GM18508 (cell line): ENCODE results near the gene EIF3J.
A peak's percentile ranks its signal among the peaks of the same experiment; 100 is the strongest.
"Not testable (repeated sequence)": the region's sequence is repeated elsewhere in the genome, so short reads cannot be mapped to it uniquely, and the experiment has no call there.

ENCODE experiments used
- ATAC-seq: cut with Tn5 transposase; IDR thresholded peaks from one replicate; pipeline ENCODE4 v1.9.1; 2021; ENCODE audit warnings: moderate number of reproducible peaks; ENCODE audit not compliant: insufficient read depth, unreplicated experiment

The EIF3J gene

GRCh38 chr15:44541282-44541958, 4.5 kb downstream of the EIF3J start:
- no peak for ATAC-seq

- no peak for ATAC-seq
These were observed 5.6 kb downstream of the EIF3J start for GRCh38 chr15:44542596-44542995.

- ATAC-seq = not testable (repeated sequence)
These were observed 7.8 kb downstream of the EIF3J start for GRCh38 chr15:44544745-44545144.

- peak; percentile 47 for ATAC-seq
These were observed 9.2 kb downstream of the EIF3J start for GRCh38 chr15:44545913-44546802.

- ATAC-seq = not testable (repeated sequence)
These were observed 12.2 kb downstream of the EIF3J start for GRCh38 chr15:44549152-44549551.

GRCh38 chr15:44550256-44550655, 13.3 kb downstream of the EIF3J start:
- ATAC-seq = no peak

GRCh38 chr15:44550734-44551133, 13.8 kb downstream of the EIF3J start:
- no peak for ATAC-seq

- no peak for ATAC-seq
These were observed 18.2 kb downstream of the EIF3J start for GRCh38 chr15:44554934-44555723.

- not testable (repeated sequence) for ATAC-seq
These were observed 24.0 kb downstream of the EIF3J start for GRCh38 chr15:44560926-44561325.

GRCh38 chr15:44565387-44566154, 28.6 kb downstream of the EIF3J start:
- no peak for ATAC-seq

GRCh38 chr15:44566155-44566540, 29.2 kb downstream of the EIF3J start:
- ATAC-seq = no peak

- ATAC-seq = no peak
These were observed 31.4 kb downstream of the EIF3J start for GRCh38 chr15:44568338-44568737.

- no peak for ATAC-seq
These were observed 32.4 kb downstream of the EIF3J start for GRCh38 chr15:44569316-44569715.

GRCh38 chr15:44570361-44570760, 33.4 kb downstream of the EIF3J start:
- ATAC-seq = no peak

- ATAC-seq = no peak
These were observed 36.4 kb downstream of the EIF3J start for GRCh38 chr15:44573386-44573785.

GRCh38 chr15:44574734-44575133, 37.8 kb downstream of the EIF3J start:
- ATAC-seq = no peak

GRCh38 chr15:44580105-44580504, 43.2 kb downstream of the EIF3J start:
- ATAC-seq = no peak

GRCh38 chr15:44584162-44584749, 47.3 kb downstream of the EIF3J start:
- no peak for ATAC-seq

- ATAC-seq = no peak
These were observed 48.7 kb downstream of the EIF3J start for GRCh38 chr15:44585633-44586032.

- no peak for ATAC-seq
These were observed 51.6 kb downstream of the EIF3J start for GRCh38 chr15:44588541-44588940.
